Suppressor macrophage treated with lipopolysaccharide for 4 hours (primary cell): Measurements from ENCODE around the gene LPP.
A peak's percentile ranks its signal among the peaks of the same experiment; 100 is the strongest.

Source experiments
- DNase-seq: peaks from one replicate; pipeline ENCODE4 v3.0.0-alpha.2; 2020

LPP gene

DNA sequence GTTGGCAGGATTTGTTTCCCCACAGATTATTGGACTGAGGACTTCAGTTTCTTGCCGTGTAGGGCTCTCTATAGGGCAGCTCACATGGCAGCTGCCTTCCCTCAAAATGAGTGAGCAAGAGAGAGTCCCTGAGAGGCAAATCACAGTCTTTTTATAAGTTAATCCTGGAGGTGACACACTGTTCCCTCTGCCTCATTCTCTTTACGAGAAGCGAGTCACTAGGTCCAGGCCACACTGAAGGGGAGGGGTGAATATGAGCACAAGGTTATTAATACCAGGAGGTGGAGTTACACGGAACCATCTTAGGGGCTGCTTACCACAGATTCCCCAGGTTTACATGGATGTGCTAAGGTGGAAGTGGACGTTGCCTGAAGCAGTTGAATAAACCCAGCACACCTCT lies 77.0 kb downstream of the LPP start:
- DNase-seq = peak; percentile 17

DNA sequence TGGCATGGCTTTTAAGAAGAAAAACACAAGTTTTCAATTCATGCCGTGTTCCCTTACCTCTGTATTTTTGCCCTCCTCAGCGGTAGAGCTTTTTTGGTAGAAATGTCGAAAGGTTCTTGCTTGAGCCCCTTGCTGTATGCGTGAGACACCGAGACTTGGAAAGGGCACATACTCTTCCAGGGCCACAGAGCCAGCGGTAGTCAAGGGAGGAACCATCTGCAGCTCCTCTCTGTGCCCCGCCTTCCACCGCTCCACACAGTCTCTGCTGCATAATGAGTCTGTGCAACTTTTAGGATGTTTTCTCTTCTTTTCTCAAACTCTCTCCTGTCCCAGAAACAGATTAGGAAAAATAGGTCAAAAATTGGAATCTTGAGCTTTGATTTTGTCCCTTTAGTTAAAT lies 77.5 kb downstream of the LPP start:
- DNase-seq = no peak

DNA sequence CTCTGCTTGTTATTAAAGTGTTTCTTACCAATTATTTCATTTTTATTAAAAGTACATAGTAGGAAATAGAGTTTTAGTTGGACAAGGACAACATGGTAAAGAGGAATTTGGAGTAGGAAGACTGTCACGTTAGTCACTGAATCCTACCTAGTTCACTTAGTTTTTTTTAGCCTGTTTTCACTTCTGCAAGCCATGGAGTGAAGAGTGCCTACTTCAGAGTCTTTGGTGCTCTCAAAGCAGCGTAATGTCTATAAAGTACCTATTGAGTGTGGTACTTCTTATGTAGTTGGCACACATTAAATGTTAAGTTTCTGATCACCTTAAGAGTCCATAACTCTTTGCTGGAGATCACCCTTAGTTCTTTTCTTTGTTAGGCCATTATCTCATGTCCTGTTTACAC lies 78.7 kb downstream of the LPP start:
- no peak for DNase-seq

DNA sequence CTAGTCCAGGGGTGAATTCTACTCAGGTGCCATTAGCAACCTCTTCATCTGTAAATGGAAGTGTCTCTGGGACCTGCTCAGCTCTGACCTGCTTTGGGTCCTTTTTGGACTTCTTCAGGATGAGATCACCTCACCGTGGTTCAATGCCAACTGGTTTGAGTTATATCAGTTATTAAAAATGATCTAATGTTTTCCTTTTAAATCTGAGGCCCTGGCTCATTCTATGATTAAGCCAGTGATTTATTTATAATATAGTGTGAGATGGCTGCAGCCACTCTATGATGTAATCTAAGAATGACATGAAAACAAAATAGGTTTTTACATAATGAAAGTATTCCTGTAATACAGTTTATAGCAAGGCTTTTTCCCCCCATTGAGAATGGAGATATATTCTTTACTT lies 79.4 kb downstream of the LPP start:
- DNase-seq = no peak

DNA sequence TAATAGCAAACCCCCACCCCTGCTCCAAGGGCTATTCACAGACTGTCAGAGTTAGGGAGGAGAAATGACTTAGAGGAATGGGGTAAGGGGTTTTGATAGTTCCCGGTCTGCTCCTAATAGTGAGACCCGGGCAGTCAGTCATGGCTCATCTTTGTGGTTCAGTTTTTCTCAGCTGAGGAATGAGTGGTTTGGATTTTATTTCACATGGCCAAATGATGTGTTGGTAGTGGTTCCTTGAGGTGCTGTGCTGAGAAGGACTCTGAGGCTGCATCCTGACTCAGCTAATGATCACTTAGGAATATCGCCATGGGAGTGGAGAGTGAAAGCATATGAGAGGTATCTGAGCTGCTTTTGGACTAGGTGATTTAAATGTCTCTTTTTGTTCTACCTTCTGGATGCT lies 80.2 kb downstream of the LPP start:
- DNase-seq = no peak

DNA sequence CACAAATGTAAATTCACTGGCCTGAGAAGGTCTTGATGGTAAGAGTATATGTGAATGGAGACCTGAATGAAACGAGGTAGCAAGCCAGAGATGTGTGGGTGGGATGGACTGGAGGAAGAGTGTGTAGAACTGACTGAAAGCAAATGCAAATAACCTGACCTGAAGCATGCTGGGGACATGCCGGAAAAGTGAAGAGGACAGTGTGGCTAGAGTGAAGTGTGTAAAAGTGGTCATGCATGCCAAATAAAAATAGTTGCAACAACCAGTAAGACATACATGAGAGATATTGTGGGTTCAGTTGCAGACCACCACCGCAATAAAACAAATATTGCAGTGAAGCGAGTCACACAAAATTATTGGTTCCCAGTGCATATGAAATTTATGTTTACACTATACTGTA lies 82.3 kb downstream of the LPP start:
- no peak for DNase-seq

DNA sequence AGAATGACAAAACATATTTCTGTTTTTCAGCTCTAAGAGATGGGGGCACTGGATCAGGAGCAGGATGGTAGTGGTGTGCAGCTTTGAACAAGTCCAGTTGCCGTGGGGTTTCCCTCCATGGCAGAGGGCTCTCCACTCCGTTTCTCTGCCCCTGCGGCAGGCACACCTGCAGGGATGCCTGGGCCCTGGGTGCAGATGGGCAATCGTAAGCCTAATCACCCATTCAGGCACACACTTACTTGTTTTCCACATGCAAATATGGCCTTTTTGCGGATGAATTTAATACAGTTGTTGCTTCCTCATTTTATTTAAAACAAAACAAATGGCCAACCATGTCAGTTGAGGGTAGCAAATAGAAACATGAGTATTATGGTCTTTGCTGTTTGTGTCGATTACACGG lies 85.1 kb downstream of the LPP start:
- no peak for DNase-seq

DNA sequence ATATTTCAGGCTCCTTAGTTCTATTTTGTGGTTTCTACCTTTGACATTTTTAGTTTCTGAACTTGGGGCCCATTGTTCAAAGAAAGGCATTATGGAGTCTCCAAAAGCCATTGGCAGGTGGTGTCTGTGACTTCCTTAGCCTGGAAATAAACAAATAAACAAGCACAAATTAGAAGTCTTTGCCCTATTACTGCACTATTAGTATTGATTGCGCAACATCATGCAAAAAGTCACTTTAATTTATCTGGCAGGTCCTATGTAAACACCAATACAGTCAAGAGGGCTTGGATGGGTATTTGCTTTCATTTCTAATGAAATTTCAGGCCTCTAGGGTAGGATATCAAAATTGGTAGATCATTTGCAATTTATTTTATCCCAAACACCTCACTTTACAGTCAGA lies 85.6 kb downstream of the LPP start:
- DNase-seq = no peak

DNA sequence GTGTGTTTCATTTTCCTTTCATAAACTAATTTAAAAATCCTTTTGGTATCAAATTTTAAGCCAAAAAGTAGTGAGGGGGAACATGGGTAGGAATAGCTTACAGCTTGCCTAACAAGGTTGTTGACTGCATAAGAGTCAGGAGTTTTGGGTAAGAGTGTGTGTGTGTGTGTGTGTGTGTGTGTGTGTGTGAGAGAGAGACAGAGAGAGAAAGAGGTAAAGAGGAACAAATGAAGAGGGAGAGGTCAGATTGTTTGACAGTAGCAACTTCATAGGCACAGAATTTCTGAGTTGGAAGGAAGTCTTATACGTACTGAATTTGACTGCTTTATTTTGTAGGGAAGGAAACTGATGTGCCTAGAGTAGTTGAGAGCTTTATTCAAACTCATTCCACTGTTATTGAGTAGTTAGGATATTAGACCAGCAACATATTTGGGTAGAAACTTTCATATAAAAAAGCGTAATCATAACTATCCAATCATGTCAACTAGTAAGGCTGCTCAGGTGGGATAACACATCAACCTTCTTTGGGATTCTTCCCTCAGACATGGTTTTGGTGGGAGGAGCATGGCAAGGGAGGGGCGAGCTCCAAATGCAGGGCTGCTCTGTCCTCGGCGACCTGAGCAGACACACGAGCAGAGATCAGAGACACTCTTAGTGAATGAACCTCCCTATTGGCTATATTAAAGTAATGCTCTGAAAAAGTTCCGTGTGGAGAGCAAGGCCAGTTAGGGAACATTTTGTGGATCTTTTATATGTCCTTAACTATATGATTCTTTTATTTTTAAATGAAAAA lies 86.4 kb downstream of the LPP start:
- no peak for DNase-seq

DNA sequence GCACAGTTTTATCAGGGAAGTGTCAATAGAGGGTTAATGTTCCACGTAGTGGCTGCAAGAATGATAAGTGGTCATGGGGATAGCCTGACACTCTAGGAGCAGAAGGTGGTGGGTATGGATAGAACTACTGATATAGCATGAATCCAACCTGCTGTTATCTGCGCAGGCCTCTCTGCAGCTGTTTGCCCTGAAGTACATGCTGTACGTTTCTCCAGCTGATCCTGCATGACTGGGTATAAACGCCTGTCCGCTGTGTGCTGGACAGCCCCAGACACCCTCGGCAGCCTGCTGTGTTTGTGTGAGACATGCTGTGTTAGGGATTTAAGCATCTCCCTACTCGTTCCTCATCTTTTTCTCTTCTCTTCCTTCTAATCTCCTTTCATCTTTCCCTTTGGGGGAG lies 87.1 kb downstream of the LPP start:
- no peak for DNase-seq

DNA sequence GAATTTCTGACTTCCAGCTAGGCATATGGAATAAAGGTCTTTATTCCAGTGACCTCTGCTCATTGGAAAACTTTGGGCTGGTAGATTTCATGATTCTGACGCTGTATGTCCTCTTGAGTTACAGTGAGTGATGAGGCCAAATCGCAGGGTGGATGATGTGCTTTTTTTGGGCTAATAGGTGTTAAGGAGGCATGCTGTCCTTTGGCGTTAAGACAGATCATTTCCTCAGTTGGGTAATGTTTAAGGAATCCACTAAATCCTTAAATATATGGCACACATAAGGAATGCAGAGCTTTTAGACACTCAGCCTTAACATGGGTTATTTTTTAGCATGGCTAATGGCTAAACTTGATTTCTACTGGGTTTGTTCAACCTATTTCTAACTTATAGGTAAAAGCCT lies 87.9 kb downstream of the LPP start:
- no peak for DNase-seq

DNA sequence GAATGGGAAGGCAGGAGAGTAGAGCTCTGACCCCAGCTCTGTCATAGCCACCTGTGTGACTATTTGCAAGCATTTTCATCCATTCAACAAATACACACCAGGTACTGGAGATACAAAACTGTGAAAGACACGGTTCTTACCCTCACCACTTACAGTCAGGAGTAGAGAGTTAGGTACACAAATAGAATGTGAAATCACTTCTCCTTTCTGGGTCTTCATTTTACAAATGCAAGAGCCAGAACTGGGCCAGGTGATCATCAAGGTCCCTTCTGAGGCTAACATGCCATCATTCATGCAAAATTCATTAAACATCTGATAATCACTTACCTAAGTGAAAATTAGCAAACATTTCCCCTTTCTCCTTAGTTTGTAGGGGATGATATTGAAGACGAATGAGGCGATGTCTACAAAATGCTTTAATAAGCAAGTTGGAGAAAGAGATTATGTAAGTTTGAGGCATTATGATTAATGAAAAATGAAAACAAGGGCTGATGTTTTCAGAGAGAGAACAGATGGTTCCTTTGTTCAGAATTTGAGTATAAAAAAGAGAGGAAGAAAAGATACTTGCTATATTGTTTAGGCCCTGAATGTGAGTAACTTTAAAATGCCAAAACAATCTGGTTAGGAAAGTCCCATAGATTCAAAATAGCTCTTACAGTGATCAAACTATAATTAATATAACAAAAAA lies 88.6 kb downstream of the LPP start:
- DNase-seq = no peak

DNA sequence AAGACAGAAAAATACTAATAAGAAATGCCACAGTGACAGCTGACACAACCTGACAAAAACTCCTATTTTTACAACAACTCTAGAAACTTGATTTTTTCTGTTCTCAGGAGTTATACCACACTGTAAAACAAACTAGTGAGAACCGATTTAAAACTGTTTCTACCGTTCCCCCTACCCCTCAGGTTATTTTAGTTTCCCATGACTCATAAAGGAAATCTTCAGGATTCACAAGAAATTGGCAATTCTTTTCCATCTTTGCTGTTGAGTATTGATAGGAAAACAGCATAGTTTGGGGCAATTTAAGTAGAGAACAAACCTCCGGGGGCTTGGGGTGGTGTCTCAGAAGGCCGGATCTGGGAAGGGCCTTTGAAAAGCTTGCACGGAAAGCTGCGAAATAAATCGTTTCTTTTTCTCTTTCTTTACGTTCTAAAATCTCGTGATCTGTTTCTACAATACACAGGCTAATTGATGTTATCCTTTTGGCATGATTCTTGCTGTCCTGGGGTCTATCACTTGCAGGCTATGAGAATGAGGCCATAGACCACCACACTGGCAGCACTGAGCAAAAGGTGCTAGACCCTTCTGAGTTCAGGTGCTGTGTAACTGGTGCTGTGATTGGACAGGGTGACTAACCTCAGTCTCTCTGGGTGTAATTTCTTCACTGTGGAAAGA lies 89.3 kb downstream of the LPP start:
- no peak for DNase-seq

DNA sequence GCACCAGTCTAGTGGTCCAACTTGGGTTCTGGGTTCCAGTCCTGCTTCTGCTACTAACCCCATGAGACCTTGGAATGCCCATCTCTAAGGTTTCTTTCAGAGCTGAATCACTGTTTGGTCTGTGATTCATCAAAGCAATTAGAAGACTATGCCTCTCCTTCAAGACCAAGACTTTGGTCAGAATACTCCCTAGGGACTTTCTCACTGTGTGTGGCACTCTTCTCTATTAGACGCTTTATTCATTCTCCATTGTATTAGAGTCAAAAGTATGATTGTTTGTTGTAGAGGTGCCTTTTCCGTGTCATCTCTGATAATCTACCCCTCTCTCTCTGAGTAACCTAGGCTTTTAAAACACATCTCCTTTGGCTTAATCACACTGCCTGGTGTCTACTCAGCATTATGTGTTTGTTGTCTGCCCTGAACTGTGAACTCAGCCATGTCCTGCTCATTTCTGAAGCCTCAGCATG lies 90.5 kb downstream of the LPP start:
- no peak for DNase-seq

DNA sequence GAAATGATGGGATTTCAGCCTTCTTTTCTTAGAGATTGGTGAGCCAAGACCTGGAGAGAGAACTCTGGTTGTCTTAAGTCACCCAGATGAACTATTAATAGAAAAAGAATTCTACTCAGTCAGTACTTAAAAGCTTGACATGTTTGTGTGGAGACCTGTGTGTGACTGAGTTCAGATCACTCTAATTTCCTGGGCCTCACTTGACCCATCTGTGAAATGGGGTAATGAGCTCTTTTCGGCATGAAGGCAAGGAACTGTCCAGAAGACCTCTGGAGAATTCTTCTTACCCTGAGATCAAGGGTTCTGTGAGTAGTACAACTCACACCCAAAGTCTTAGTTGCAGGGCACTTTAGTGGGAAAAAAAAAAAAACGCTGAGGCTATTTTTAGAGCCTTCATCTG lies 92.9 kb downstream of the LPP start:
- no peak for DNase-seq

DNA sequence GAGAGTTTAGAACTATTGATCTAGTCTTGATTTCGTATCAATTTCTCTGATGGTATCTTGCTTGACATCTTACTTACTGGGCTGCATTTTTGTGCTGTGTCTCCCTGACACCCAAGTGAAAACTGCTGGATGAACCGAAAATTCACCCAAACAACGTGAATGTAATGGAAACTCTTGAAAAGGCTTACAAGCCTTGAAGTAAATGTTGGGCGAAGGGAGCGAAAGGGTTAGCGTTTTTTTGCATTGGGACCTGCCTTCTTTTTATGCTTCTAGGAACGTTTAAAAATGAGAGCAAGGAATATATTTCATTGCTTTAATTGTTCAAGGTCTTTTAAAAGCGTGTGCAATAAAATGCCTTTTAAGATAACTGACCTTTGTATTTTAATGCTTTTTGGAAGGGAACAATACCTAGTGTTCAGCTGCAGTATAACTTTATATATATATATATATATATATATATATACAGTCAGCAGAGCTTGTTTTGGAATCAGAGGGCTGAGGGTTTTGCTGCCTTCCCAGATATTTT lies 94.1 kb downstream of the LPP start:
- no peak for DNase-seq

DNA sequence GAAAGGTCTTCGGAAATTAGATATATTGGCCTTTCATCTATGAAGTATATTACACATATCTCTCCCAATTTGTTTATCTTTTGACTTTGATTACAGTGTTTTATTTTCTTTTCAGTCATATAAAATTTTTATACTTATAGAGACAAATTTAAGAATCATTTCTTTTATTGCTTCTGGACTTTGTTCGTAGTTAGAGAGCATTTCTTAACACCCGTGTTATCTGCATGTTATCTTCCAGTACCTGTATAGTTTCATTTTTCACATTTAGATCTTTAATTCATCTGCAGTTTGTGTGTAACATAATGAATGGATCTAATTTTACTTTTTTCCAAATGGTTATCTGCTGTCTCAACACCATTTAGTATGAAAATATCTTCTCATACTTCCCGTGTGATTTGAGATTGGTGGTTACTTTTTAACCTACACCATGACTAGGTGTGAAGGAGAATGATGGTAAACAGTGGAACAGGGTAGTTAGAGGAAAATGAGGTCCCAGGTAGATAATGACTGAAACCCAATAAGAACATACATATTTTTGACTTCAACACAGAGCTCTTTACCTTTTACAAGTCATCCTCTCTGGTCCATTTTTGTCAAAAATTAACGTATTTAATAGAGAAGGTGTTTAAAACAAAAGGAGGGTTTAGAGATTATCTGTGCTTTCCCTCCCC lies 99.3 kb downstream of the LPP start:
- DNase-seq = no peak

DNA sequence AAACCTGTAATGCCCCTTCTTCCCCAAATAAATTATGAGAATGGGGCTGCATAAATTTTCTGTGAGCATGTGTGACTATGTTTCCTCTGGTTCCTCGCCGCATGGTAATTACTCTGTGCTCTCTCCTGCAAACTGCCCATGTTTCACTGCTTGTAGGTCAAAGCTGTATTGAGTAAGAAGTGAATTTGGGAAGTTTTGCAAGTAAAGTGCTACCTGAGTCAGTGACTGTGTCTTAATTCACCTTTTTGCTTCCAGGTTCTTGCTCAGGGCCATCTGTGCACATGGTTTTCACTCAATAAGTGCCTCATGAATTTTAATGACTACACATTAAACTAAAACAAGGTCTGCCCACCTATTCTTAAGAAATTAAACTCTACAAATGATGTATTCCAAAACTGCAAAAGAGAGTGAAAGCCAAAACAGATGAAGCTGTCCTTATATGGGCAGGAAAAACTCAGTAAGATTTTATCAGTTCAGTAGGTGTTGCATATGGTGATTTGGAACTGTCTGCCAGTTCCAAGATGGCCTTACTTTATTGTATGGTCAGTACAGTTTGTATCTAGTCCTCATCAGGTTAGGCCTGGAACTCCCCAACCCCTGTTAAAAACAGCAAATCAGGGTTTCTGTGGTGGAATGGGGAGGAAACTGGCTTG lies 100.0 kb downstream of the LPP start:
- DNase-seq = no peak

DNA sequence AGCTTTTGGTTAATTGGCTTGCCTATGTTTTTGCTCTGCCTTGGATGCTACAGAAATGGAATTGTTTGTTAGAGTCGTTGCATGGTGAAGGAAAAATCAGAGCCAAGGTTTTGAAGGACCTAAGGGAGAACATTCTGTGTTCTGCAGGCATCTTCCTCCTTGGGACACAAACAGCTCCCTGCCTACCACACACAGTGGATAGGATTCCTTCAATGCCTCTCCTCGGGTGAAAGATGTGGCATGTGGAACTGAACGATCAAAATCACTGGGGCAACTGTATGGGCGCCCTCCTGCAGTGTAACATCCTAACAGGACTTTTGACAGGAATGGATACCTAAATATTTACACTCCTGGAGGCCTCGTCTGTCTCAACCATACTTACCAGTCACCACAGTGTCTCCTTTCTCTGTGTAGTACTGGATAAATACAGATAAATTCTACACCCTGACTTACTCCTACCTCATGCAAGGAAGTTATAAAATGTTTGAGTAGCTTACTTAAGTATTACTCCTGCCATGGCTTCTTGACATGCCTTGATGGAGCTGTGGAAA lies 100.6 kb downstream of the LPP start:
- no peak for DNase-seq

DNA sequence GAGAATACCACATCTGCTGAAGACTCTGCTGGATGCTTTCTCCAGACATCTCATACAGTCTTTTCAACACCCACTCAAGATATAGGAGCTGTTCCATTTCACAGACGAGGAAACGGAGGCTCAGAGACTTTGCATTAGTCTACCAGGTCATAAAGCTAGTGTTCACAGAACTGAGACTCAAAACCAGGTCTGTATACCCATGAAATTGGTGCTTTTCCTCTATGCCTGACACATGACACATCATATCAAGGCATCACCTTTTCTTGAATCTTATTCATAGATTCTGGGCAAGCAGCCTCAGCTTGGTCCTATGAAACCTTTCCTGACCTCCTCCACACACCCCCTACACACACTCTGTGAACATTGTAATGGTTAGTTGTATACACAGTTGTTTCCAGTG lies 101.2 kb downstream of the LPP start:
- DNase-seq = no peak

DNA sequence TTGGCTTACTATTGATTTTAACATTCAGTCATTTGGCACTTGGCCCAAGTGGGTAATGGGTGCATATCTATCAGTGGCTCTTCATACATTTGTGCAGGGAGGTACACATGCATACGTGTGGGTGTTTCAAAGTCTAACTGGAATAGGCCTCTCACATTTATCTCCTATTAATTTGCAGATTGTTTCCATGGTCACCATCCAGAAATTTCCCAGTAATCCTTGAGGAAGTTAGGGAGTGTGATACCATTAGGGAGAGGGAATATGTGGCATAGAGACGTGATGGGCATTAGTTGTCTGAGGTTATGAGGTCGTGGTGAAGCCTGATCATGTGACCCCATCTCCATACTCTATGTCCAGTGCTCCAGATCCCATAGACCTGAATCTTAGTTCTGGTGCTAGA lies 102.8 kb downstream of the LPP start:
- DNase-seq = no peak

DNA sequence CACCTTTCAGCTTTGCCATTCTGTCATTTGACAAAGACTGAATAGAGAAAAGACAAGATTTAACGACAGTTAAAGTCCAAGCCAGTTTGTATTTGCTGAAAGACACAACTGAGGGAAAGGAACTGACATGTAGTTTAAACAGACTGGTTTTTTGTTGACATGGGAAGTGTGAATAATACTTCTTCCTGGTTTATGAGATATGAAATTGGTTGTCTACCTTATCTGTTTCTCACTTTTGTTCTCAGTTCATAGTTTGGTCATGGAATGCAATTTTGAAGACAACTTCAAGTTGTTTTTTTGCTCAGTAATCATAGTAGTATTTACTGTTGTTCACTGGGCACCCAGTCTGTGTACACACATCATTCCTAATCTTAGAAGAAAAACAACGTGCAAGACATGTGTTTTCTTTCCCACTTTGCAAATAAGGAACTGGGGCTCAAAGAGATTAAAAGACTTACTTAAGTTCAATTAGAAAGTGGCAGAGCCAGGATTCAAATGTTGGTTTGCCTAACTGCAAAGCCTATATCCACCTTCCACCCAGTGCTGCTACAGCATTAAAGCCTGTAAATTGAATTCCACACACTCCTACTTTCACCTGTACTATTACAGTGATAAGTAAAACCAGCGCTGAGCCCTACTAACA lies 103.5 kb downstream of the LPP start:
- no peak for DNase-seq
